Erythroblast (primary cell): ENCODE measurements around the gene LHPP.

Source experiments
- GATA1 ChIP-seq: IDR thresholded peaks from 2 replicates; pipeline ENCODE4 v1.6.1; 2011; ENCODE audit warnings: low read depth, mild to moderate bottlenecking, control low read depth, low read length, moderate library complexity
- POLR2A ChIP-seq: IDR thresholded peaks from 2 replicates; pipeline ENCODE4 v1.6.1; 2011; ENCODE audit warnings: mild to moderate bottlenecking, low read length

DNA sequence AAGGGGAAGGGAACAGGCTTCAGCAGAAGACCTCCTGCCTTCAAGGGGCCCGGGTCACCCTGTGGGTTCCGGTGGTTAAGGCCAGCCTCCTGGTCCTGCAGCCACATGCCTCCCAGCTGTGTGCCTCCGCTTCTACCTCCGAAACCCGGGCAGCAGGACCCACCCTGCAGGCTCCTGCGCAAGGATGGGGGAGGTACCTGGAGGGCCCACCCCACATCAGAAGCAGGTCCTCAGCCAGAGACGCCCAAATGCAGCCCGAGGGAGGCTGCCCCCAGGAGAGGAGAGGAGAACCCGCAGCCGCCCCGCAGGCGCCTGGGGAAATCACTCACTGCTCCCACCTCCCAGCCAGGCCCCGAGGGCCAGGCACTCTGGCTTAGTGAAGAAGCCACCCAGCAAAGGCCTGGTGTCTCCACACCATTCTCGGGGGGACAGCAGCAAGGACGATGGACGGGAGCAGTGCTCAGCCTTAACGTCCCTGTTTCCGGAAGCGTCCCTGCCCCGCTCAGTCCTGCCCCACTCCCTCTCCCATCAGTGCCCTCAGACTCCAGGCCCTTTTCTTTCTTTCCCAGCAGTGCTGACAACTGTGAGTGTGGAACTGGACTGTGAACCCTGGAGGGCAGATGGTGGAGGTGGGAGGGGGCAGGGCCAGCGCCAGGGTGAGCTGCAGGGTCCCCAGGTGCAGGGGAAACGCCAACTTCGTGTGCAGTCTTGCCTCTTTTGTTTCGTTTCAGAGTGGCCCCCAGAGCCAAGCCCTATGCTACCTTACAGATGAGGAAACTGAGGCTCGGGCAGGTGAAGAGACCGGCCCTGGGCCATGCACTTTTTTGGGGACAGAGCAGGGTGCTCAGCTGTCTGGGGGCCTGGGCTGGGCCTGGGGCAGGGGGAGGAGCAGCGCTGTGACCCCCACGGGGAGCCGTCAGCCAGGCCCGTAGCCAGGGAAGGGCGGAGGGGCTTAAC lies 144.5 kb downstream of the LHPP start:
- TF ChIP-seq POLR2A (no peak), GATA1 (no peak)
